LNCAP (cell line): ENCODE data around the gene PRMT2.

Source experiments
- CTCF ChIP-seq: fragments of 450-650 bp; IDR thresholded peaks from 2 replicates; pipeline ENCODE4 v1.5.1; 2017; ENCODE audit warnings: mild to moderate bottlenecking

Gene PRMT2

GRCh38 chr21:46667741-46668380 lies 32.4 kb downstream of the PRMT2 start:
- TF ChIP-seq CTCF, result no peak

- no peak for TF ChIP-seq CTCF
Measured at GRCh38 chr21:46668381-46668780, 32.9 kb downstream of the PRMT2 start.

GRCh38 chr21:46674430-46675007 lies 39.0 kb downstream of the PRMT2 start:
- no peak for TF ChIP-seq CTCF

- TF ChIP-seq CTCF, result no peak
Measured at GRCh38 chr21:46675595-46676280, 40.3 kb downstream of the PRMT2 start.
